HAP-1 (cell line): Measurements from ENCODE around the gene DCANP1.
A peak's percentile ranks its signal among the peaks of the same experiment; 100 is the strongest.
"Not testable (repeated sequence)": the region's sequence is repeated elsewhere in the genome, so short reads cannot be mapped to it uniquely, and the experiment has no call there.

ENCODE experiments used
- DNase-seq, 2 experiments: peaks; one replicate each; pipeline ENCODE4 v3.0.0-alpha.2; 2016 to 2020; ENCODE audit warnings: low spot score in 2 of 2
- H3K27me3 ChIP-seq: fragments of 250-450 bp; sonication (Bioruptor Pico); 2 replicates; pipeline ENCODE4 v1.5.1; 2020; ENCODE audit warnings: low read depth, mild to moderate bottlenecking, moderate library complexity
- H3K36me3 ChIP-seq: fragments of 250-450 bp; sonication (Bioruptor Pico); replicated peaks from 2 replicates; pipeline ENCODE4 v1.5.1; 2020; ENCODE audit warnings: mild to moderate bottlenecking
- H3K4me1 ChIP-seq: fragments of 250-450 bp; sonication (Bioruptor Pico); 2 replicates; pipeline ENCODE4 v1.5.1; 2020; ENCODE audit warnings: mild to moderate bottlenecking
- H3K4me3 ChIP-seq: fragments of 250-450 bp; sonication (Bioruptor Pico); 2 replicates; pipeline ENCODE4 v1.5.1; 2020; ENCODE audit warnings: mild to moderate bottlenecking, moderate library complexity
- H3K9me3 ChIP-seq: fragments of 250-450 bp; sonication (Bioruptor Pico); 2 replicates; pipeline ENCODE4 v1.5.1; 2020; ENCODE audit warnings: mild to moderate bottlenecking, moderate library complexity
- in situ Hi-C: fragments of 300-500 bp; cut with MboI; formaldehyde crosslinking; loops from 3 replicates; pipeline ENCODE4 v1.14.3; 2020; ENCODE audit warnings: low sequenced_read_pairs, inconsistent platforms, mixed read lengths

DCANP1 gene, protein sequence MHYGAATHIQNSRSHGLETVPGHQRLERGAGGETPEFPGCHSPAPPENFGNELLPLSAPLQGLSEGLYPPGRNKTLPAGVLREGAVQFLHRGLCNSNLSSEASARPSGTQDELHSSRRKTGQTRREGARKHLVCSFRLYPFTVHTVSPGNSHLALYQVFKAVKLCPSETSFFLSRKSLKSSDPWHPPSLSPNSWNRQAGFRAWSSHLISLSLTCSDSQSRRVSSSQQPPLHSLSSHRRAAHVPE

GRCh38 chr5:135447298-135447929, at the start of gene DCANP1:
DCANP1 (minus strand) TSS chr5:135447348; CDS start chr5:135447108, 240 bp downstream.
- H3K36me3 ChIP-seq: no peaks in the 10 kb centered on the region
- H3K27me3 ChIP-seq: no peaks in the 10 kb centered on the region
- no peaks in the 10 kb centered on the region for H3K9me3 ChIP-seq
- no peaks in the 10 kb centered on the region for H3K4me1 ChIP-seq
- in situ Hi-C loops: no loop called here
- no peak for DNase-seq
- no peak within 1 kb of the TSS for H3K4me3 ChIP-seq

DNA sequence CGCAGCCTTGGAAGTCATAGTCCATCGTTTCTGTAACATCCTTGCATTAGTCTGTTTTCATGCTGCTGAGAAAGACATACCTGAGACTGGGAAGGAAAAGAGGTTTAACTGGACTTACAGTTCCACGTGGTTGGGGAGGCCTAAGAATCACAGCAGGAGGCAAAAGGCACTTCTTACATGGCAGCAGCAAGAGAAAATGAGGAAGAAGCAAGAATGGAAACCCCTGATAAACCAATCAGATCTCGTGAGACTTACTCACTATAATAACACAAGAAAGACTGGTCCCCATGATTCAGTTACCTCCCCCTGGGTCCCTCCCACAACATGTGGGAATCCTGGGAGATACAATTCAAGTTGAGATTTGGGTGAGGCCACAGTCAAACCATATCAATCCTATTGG, 48.4 kb upstream of the DCANP1 start:
- H3K27me3 ChIP-seq, H3K36me3 ChIP-seq, DNase-seq, in situ Hi-C loops, H3K4me1 ChIP-seq, H3K4me3 ChIP-seq, H3K9me3 ChIP-seq: not testable (repeated sequence)

DNA sequence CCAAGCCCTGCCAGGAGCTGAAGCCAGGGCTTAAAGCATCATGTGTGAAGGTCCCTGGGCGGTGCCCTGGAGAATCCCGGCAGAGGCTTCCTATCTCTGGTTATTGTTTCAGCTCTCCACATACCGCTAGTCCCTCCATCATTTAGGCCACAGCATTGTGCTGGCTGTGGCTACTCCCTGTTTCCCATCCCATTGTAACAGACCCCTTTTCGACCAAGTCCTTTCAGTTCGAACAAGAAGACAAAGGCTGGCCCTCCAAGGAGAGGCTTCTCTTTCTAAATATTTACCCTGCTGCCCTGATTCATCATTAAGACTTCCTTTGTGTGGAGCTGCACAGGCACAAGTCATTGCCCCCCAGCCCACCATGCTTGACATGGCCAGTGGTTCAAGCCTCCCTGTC, 47.0 kb upstream of the DCANP1 start:
- DNase-seq: no peak
- Histone ChIP-seq H3K4me1 (peaks cover 2% of the 10 kb centered on the region), H3K9me3 (no peaks in the 10 kb centered on the region), H3K27me3 (no peaks in the 10 kb centered on the region), H3K4me3 (no peak overlapping the region), H3K36me3 (no peaks in the 10 kb centered on the region)
- in situ Hi-C loops: no loop called here

DNA sequence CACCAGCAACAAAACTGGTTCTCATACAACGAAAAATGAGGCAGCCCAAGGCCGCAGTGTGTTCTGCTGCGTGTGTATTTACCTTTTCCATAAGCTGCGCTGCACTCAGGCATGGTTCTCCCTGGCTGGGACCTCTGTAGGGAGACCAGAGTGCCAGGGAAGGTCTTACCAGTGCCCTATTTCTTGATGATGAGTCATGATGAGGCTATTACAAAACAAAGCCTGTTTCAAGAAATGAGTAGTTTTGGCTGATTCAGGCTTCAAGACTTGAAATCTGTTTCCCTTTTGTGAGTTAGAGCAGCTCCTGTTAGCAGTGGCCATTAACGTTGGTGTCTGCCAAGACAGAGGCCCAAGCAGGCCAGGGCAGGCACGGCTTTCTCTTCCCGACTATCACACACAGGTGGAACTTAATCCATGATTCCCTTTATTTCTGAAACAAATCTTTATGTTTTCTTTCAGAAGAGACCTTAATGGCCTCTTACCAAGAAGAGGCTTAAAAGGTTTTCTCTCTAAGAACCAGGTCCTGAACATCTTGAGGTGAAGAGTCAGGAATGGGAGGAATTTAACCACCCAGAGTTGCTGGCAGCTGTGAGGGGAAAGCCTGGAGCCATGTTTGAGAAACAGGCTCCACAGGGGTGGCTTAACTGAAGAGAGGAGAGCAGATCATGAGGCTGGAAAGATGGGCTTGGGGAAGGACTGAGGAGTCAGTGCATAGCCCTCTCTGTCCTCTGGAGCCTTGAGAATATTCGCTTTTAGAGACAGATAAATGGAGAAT, 46.4 kb upstream of the DCANP1 start:
- Histone ChIP-seq H3K4me3 (no peak overlapping the region), H3K27me3 (no peaks in the 10 kb centered on the region), H3K36me3 (no peaks in the 10 kb centered on the region), H3K4me1 (peaks cover 4% of the 10 kb centered on the region), H3K9me3 (no peaks in the 10 kb centered on the region)
- no peak for DNase-seq
- in situ Hi-C loops: no loop called here

DNA sequence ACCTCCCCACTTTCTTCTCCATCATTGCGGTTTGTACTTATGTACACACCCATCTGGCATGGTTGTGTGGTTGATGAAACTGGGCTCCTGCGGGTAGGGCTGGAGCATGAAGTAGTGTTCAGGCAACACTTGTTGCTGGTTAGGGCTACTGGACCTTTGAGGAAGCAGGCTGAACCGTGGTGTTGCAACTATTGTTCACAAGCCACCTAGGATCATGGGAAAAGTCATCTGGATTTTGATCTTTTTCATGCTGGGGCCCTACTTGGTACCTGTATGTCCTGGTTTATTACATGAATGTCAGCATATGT, 45.1 kb upstream of the DCANP1 start:
- Histone ChIP-seq H3K36me3 (no peaks in the 10 kb centered on the region), H3K4me1 (peaks cover 4% of the 10 kb centered on the region), H3K4me3 (no peak overlapping the region), H3K9me3 (no peaks in the 10 kb centered on the region), H3K27me3 (no peaks in the 10 kb centered on the region)
- no peak for DNase-seq
- in situ Hi-C loops: no loop called here

- in situ Hi-C loops: no loop called here
- H3K36me3 ChIP-seq: no peaks in the 10 kb centered on the region
- no peaks in the 10 kb centered on the region for H3K27me3 ChIP-seq
- no peak for DNase-seq
- peaks cover 4% of the 10 kb centered on the region for H3K4me1 ChIP-seq
- H3K4me3 ChIP-seq: no peak overlapping the region
- no peaks in the 10 kb centered on the region for H3K9me3 ChIP-seq
Observed at GRCh38 chr5:135491552-135492318, 44.6 kb upstream of the DCANP1 start.

GRCh38 chr5:135491038-135491551, 43.9 kb upstream of the DCANP1 start:
- Histone ChIP-seq H3K36me3 (no peaks in the 10 kb centered on the region), H3K4me3 (no peak overlapping the region), H3K27me3 (no peaks in the 10 kb centered on the region), H3K9me3 (no peaks in the 10 kb centered on the region), H3K4me1 (peaks cover 4% of the 10 kb centered on the region)
- DNase-seq: no peak
- in situ Hi-C loops: no loop called here

DNA sequence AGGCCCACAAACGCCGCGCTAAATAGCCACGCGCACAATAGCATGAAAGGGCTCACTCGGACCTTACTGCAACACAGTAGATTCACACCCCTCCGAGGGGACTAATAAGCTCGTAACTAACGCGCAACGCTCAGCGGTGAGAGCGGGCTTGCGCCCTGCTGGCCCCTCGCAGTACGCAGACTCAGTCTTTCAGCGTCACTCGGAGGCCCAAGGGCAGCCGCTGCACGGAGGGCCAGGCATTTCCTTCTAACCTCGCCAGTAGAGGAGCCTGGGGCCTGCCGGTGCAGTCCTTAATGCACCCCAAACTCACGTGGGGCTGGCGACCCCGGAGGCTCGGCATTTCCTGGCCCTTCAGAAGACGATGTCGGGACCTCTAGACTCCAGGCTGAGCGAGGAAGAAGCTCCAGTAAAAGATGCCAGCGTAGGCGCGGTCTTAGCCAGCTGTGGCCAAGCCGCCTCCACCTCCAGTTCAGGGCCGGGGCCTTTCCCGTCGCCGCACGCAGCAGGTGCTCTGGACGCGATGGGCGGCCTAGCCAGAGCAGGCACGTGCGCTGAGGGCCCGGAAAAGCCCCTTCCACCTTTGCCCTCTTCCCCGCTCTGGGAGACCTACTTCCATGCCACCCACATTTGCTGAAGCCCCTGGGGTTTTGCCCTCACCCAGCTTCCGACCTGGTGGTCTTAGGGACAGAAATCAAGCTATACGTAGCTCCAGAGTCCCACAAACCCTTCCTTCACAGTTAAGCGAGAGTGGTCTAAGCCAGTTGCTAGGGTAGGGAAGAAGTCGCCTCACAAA, 43.3 kb upstream of the DCANP1 start:
- DNase-seq: no peak
- H3K27me3 ChIP-seq: no peaks in the 10 kb centered on the region
- H3K4me1 ChIP-seq: peaks cover 4% of the 10 kb centered on the region
- H3K9me3 ChIP-seq: no peaks in the 10 kb centered on the region
- H3K4me3 ChIP-seq: no peak overlapping the region
- in situ Hi-C loops: no loop called here
- H3K36me3 ChIP-seq: no peaks in the 10 kb centered on the region

DNA sequence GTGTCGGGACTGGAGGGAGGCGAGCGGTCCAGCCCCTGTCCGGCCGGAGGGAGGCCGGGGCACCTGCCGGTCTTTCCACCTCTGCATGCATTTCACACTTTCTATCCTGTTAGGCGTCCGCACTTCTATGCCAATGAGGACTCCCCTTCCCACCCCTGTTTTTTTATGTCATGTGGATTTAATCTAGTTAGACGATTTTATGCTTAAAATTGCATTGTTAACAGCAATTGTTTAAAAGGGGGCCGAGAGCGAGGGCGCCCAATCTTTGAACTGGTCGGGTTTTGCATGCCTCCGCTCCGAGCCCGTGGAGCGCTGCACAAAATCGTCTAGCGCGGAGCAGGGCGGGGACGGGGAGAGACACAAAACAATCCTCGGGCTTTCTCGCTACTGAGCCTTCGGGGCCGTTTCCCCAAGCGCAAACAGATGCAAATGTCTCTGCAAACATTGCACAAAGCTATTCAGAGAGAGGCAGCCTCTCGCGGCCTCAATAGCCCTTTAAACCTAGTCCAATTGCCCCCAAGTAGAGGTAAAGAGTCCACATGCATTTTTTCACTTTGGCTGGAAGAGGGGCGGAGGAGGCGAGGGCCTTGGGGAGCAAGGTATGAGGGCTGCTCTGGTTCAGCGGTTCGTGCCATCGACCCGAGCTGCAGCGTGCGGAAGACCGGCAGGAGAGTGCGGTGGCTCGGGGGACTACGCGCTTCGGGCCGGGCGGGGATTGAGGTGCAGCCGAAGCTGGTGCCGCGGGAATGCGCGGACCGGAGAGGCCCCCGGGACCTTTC, 42.5 kb upstream of the DCANP1 start:
- H3K4me1 ChIP-seq: peaks cover 4% of the 10 kb centered on the region
- no peaks in the 10 kb centered on the region for H3K9me3 ChIP-seq
- in situ Hi-C loops: no loop called here
- no peak overlapping the region for H3K4me3 ChIP-seq
- DNase-seq: peak in 1 of 2 experiments; percentile 38
- H3K27me3 ChIP-seq: no peaks in the 10 kb centered on the region
- H3K36me3 ChIP-seq: no peaks in the 10 kb centered on the region

- Histone ChIP-seq H3K4me1 (peaks cover 4% of the 10 kb centered on the region), H3K27me3 (no peaks in the 10 kb centered on the region), H3K9me3 (no peaks in the 10 kb centered on the region), H3K4me3 (no peak overlapping the region), H3K36me3 (no peaks in the 10 kb centered on the region)
- in situ Hi-C loops: no loop called here
- peak; percentile 14 to 73 for DNase-seq
Observed at GRCh38 chr5:135488727-135489465, 41.7 kb upstream of the DCANP1 start.

- no peaks in the 10 kb centered on the region for H3K36me3 ChIP-seq
- no peak for DNase-seq
- H3K27me3 ChIP-seq: no peaks in the 10 kb centered on the region
- H3K9me3 ChIP-seq: no peaks in the 10 kb centered on the region
- H3K4me1 ChIP-seq: peaks cover 4% of the 10 kb centered on the region
- H3K4me3 ChIP-seq: no peak overlapping the region
- in situ Hi-C loops: no loop called here
Observed at GRCh38 chr5:135487839-135488514, 40.8 kb upstream of the DCANP1 start.

GRCh38 chr5:135487037-135487395, 39.9 kb upstream of the DCANP1 start:
- Histone ChIP-seq H3K9me3 (no peaks in the 10 kb centered on the region), H3K4me3 (no peak overlapping the region), H3K36me3 (no peaks in the 10 kb centered on the region), H3K4me1 (peaks cover 4% of the 10 kb centered on the region), H3K27me3 (no peaks in the 10 kb centered on the region)
- in situ Hi-C loops: no loop called here
- no peak for DNase-seq
